ENCODE data around the gene PLD1.
"Not testable (repeated sequence)": the region's sequence is repeated elsewhere in the genome, so short reads cannot be mapped to it uniquely, and the experiment has no call there.

PLD1 gene

DNA sequence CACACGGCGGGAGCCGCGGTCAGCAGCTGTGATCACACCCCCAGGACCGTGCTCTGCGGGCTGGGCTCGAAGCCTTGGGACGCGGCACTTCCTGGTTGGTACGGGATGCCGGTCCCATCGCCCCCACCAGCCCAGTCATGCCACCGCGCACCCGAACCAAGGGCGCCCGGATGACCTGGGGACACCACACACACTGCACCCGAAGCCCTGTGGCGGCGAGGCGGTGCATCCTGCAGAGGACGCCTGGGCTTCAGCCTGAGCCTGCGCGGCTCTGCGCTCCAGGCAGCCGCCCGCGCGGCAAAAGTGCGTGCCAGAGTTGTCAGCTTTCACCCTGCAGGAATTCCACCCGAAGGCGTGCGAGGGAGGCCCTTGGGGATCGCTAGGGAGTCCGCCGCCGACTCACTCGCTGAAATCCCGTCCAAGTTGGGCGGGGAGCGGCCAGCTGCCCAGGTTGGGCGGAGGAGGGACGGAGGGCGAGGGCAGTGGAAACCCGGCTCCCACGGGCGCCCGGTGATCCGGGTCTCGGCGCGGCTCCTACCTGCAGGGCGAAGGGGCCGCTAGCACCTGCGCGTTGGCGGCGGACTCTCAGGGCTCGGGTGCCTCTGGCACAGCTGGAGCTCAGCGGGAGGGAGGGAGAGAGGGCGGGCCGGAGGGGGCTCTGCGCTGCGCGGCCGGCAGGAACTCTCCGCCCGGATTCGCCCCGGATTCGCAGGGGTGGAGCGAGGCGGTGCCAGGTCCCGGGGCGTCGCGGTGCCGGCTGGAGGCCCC, at the start of gene PLD1:
Gene PLD1, minus strand, starts transcription at position 623 of the 768 bp plus-strand sequence. CDS start 72,432 bp downstream, outside the sequence.
- no peak for FAIRE-seq

- FAIRE-seq, result not testable (repeated sequence)
These were observed 48.5 kb upstream of the PLD1 start for GRCh38 chr3:171858770-171859169.

GRCh38 chr3:171854649-171855305, 44.5 kb upstream of the PLD1 start:
- FAIRE-seq, result no peak

DNA sequence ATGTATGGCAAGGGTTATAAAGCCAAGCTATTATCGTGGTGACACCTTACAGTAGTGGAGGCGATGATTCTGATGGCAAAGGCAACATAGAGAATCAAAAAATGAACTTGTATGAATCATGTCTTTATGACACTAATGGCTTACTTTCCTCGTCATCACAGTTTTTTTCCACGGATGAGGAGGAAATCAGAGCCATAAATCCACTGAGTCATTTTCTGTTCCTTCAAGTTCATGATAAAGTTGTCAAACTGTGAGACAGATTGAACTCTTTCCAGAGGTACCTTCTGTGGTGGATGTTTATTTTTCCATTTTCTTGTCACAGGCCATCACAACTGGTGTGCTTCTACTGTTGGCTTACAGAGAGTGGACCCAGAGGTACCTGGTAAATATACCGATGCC, 41.4 kb upstream of the PLD1 start:
- no peak for FAIRE-seq

- no peak for FAIRE-seq
These were observed 40.8 kb upstream of the PLD1 start for GRCh38 chr3:171850960-171851659.

DNA sequence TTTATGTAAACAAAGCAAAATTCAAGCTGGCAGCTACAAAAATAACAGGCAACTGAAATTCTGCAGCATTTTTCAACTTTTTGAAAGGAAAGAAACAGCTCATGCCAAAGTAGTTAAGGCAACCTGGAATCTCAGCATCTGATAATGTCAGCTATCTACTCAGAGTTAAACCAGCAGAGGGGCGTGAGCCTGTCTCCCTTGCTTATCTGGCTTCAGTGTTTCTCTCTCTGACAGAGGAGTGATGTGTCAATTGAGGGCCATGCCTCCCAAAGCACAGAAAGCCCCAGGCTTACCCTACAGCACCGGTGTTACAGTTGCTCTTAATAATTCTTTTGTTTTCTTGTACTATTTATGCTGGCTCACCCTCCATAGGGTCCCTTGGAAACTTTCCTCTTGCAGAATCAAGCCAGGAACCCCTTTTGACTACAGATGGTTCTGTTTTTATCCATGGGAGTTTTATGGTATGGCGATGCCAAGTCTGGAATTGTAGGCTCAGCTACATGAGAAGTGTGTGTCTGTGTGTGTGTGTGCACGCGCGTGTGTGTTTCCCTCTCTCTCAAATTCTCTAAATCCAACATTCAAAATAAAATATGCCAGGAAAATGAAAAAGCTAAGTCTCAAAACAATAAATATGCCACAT, 40.2 kb upstream of the PLD1 start:
- FAIRE-seq, result no peak

DNA sequence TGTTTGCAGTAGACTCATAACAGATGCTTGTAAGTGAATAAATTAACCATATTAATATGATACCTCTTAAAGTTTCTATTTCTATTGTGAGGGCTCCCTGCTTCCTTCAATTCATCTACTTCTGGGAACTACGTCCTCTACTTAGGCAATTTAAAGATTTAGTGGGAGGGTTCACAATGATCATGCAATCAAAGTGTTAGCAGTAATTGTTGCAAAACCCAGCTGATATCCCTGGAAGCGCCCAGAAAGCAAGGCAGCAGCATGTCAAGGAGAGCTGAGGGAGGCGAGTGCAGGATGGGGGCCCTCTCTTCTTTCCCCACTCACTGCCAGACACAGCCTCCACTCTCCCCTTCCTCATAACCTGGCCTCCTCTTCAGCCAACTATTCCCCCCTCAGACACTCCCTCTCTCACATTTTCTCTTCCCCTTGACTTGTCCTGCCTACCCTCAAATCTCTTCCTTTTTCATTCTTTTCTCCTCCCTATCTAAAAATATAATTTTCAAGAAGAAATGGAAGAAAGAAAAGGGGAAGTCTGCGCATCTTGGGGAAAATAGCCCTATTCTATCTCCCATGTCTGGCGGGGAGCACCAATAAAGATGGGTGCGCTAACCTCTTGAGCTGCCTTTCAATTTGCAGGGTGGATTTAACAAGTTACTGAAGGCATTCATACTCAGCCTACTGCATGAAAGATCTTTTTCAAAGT, 39.5 kb upstream of the PLD1 start:
- no peak for FAIRE-seq

GRCh38 chr3:171847595-171848259, 37.4 kb upstream of the PLD1 start:
- no peak for FAIRE-seq

DNA sequence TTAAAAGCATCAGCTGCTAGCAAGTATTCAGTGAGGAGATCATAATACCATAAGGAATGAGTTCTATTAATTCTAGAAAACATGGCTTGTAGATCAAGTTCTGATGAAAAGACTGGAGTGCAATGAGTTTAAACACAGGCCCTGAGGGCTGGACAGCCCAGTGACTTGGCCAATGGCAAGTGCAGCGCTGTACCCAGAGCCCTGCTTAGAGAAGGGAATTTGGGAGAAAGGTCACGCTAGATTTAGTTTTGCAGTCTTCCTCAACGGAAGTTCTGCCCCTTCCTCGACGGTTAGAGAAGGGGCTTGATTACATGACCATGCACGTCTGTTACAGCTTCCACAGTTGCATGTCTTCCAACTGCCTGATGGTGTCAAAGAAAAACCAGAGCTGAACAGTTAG, 36.9 kb upstream of the PLD1 start:
- no peak for FAIRE-seq

DNA sequence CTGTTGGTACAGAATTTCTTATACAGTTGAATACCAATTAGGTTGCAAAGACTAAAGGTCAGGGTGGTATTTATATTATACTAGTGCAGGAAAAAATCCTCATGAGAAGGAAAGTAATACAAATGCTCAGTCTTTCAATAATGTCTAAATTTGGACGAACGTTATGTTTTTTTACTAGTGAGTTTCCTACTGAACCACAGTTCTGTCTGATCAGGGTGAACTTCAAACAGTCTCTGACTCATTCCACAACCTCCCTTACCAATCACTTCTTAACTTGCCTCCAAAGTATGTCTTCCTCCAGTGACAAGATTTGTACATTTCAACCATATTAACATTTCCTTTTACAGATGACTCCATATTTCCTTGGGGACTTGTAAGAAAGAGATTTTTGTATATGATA, 36.3 kb upstream of the PLD1 start:
- no peak for FAIRE-seq

- FAIRE-seq, result no peak
These were observed 35.4 kb upstream of the PLD1 start for GRCh38 chr3:171845481-171846284.

GRCh38 chr3:171844873-171845272, 34.6 kb upstream of the PLD1 start:
- no peak for FAIRE-seq

GRCh38 chr3:171842864-171843518, 32.7 kb upstream of the PLD1 start, which contains the start of gene TMEM212:
Gene TMEM212, plus strand, starts transcription at chr3:171843349. Its CDS starts 35 bp downstream, at chr3:171843384.
- FAIRE-seq, result no peak

- FAIRE-seq, result no peak
These were observed 31.3 kb upstream of the PLD1 start for GRCh38 chr3:171841620-171842000.

- no peak for FAIRE-seq
These were observed 30.7 kb upstream of the PLD1 start for GRCh38 chr3:171840811-171841619.

GRCh38 chr3:171840445-171840810, 30.1 kb upstream of the PLD1 start:
- no peak for FAIRE-seq

GRCh38 chr3:171839270-171839669, 29.0 kb upstream of the PLD1 start:
- FAIRE-seq, result no peak

GRCh38 chr3:171838218-171838720, 28.0 kb upstream of the PLD1 start:
- no peak for FAIRE-seq

DNA sequence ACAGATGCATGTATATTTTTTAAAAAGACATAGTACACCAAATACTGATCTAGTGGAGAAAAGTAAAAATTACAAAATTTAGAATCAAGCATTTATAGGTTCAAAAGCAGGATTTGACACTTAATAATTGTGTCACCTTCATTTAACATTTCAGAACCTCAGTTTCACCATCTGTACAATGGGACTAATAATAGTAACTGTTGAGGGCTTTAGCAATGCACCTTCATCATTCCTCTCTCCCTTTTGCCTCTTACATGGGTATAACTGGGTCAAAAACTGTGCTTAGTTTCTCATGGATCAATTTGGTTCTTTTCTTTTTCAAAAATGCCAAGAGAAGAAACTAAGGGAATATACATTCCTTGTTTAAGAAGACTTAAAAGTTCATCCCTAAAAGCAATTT, 27.4 kb upstream of the PLD1 start:
- no peak for FAIRE-seq

Data from colon (tissue), 2 donors.